Mucosa of stomach (tissue), 1 donor: ENCODE data around the gene SEPTIN2.
A peak's percentile ranks its signal among the peaks of the same experiment; 100 is the strongest.
"Not testable (repeated sequence)": the region's sequence is repeated elsewhere in the genome, so short reads cannot be mapped to it uniquely, and the experiment has no call there.

ENCODE experiments used
- H3K27me3 ChIP-seq: one replicate; pipeline ENCODE4 v1.7.0; 2013; ENCODE audit warnings: mild to moderate bottlenecking, low read length; ENCODE audit not compliant: control insufficient read depth, insufficient read depth
- H3K36me3 ChIP-seq: one replicate; pipeline ENCODE4 v1.7.0; 2013; ENCODE audit warnings: low read length; ENCODE audit not compliant: control insufficient read depth, insufficient read depth
- H3K4me1 ChIP-seq: one replicate; pipeline ENCODE4 v1.7.0; 2013; ENCODE audit warnings: mild to moderate bottlenecking, low read length; ENCODE audit not compliant: control insufficient read depth, insufficient read depth
- H3K4me3 ChIP-seq: one replicate; pipeline ENCODE4 v1.7.0; 2013; ENCODE audit warnings: low read length
- H3K9ac ChIP-seq: one replicate; pipeline ENCODE4 v1.7.0; 2013; ENCODE audit warnings: mild to moderate bottlenecking, low read length, moderate library complexity
- H3K9me3 ChIP-seq: one replicate; pipeline ENCODE4 v1.7.0; 2013; ENCODE audit warnings: mild to moderate bottlenecking, low read length, moderate library complexity; ENCODE audit not compliant: control insufficient read depth
- donor health status: Pancreatic carcinoma.

The SEPTIN2 gene

DNA sequence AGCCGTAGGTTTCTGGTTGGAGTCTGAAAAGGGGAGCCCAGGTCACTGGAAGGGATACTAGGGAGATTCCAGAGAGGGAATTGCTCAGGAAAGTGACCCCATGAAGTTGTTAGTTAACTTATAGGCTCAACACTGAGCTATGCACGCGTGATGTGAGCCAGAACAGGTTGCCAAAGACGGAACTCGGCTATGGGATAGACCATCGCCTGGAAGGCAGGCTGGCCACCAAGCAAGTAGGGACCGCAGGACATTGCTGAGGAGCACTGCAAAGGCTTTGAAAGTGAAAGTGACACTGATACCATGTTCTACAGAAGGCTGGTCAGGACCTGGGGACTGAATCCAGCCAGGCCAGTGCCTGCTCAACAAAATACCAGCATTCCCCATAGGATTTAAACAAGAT, 47.7 kb downstream of the SEPTIN2 start:
- no peaks in the 10 kb centered on the region for H3K27me3 ChIP-seq
- H3K36me3 ChIP-seq, result peaks cover 4% of the 10 kb centered on the region
- H3K4me3 ChIP-seq, result peak overlapping the region; percentile 10
- H3K9ac ChIP-seq, result peak overlapping the region; percentile 40
- peaks cover 63% of the 10 kb centered on the region for H3K4me1 ChIP-seq
- no peaks in the 10 kb centered on the region for H3K9me3 ChIP-seq

DNA sequence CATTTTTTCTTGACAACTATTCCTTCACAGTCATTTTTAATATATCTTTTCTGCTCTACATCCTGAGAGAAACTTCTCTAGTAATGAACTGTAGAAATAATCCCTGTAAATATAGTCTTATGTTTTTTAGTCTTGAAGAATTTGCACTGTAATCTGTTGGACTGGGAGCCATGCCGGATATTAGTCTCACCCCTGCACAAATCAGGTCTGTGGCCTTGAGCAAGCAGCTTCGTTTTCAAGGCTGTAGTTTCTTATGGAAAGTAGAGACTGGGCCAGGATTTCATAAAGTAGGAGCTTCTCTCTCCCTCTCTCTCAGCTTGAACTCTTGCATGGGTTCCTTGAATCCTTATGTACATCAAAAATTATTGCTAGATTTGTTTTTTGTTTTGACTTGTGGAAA, 49.1 kb downstream of the SEPTIN2 start:
- H3K36me3 ChIP-seq, result peaks cover 4% of the 10 kb centered on the region
- no peaks in the 10 kb centered on the region for H3K27me3 ChIP-seq
- no peaks in the 10 kb centered on the region for H3K9me3 ChIP-seq
- H3K9ac ChIP-seq, result no peak overlapping the region
- H3K4me1 ChIP-seq, result peaks cover 54% of the 10 kb centered on the region
- no peak overlapping the region for H3K4me3 ChIP-seq

DNA sequence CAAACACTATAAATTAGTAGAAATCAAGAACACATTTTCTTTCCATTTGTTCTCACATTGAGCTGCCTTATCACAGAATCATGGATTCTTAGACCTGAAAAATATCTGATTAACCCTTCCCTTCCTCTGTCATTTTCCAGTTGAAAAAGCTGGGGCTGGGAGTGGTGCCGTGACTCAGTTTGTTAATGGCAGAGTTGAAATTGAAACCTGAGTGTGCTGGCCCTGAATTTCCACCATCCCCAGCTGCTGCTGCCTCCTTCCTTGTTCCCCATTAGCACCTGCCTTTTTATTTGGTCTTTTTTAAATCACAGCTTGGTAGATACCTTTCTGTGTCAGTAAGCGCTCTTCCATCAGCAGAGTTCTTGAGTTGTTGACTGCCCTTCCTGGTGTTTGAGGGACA, 51.0 kb downstream of the SEPTIN2 start:
- H3K9ac ChIP-seq, result no peak overlapping the region
- no peaks in the 10 kb centered on the region for H3K36me3 ChIP-seq
- H3K9me3 ChIP-seq, result no peaks in the 10 kb centered on the region
- H3K4me3 ChIP-seq, result no peak overlapping the region
- peaks cover 63% of the 10 kb centered on the region for H3K4me1 ChIP-seq
- no peaks in the 10 kb centered on the region for H3K27me3 ChIP-seq

DNA sequence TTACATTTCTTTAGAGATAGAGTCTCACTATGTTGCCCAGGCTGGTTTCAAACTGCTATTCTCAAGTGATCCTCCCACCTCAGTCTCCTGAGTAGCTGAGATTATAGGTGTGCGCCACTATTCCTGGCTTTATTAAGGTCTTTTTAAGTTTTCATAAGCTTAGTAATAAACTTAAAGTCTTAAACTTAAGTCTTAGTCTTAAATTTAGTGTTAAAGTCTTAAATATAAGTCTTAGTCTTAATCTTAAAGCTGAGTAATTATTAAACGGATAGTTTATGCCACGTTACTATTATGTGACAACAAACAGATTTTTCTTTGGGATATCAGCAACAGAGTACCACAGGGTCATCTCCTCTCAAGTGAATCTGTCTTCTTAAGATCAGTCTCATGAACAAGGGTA, 52.9 kb downstream of the SEPTIN2 start:
- no peaks in the 10 kb centered on the region for H3K9me3 ChIP-seq
- H3K4me3 ChIP-seq, result no peak overlapping the region
- no peak overlapping the region for H3K9ac ChIP-seq
- H3K36me3 ChIP-seq, result no peaks in the 10 kb centered on the region
- no peaks in the 10 kb centered on the region for H3K27me3 ChIP-seq
- peaks cover 69% of the 10 kb centered on the region for H3K4me1 ChIP-seq

DNA sequence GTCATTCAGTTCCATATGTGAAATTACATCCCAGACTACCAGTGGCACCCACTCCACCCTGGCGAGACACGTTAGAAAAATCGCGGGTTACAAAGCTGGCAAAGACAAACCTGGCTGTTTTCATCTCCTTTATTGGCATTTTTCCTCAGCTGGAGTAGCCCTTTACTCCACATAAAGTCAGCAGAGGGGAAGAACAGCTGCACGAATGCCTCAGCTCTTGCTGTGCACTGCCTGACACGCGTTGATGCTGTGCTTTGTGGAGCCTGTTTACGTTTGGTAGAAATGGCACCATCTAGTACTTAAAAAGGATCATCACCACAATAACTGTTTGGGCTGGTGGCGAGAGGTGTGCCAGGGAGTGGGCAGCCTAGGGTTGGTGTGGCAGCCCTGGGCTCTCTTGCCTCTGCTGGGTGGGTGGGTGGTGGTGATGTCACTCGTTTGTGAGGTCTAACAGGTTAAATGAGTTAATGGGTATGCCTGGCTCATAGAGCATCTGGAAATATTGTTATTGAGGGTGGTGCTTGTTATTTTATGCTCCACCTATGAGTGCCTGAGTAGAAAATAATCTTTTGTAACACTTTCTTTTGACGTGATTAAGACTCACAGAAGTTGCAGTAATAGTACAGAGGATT, 56.8 kb downstream of the SEPTIN2 start:
- Histone ChIP-seq H3K27me3 (no peaks in the 10 kb centered on the region), H3K9me3 (no peaks in the 10 kb centered on the region), H3K36me3 (no peaks in the 10 kb centered on the region), H3K4me3 (peak overlapping the region; percentile 10), H3K9ac (peak overlapping the region; percentile 52), H3K4me1 (peaks cover 63% of the 10 kb centered on the region)

DNA sequence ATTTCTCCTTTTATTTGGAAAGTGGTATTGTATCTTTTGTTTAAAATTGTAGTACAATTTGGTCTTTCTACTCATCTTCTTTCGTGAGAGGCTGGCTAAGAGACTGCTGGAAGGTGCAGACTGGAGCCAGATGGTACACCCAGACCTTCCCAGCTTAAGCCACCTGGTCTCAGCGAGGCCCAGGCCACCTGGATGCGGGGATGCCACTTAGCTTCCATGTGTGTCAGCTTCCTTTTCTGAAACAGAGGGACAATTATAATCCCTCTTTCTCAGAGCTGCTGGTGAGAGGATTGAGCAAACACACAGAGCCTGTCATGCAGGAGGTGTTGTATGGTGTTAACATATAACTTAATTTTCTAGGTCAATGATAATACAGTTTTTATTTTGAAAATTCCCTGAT, 57.7 kb downstream of the SEPTIN2 start:
- Histone ChIP-seq H3K4me3 (peak overlapping the region; percentile 10), H3K36me3 (no peaks in the 10 kb centered on the region), H3K27me3 (no peaks in the 10 kb centered on the region), H3K9ac (peak overlapping the region; percentile 52), H3K9me3 (no peaks in the 10 kb centered on the region), H3K4me1 (peaks cover 60% of the 10 kb centered on the region)

DNA sequence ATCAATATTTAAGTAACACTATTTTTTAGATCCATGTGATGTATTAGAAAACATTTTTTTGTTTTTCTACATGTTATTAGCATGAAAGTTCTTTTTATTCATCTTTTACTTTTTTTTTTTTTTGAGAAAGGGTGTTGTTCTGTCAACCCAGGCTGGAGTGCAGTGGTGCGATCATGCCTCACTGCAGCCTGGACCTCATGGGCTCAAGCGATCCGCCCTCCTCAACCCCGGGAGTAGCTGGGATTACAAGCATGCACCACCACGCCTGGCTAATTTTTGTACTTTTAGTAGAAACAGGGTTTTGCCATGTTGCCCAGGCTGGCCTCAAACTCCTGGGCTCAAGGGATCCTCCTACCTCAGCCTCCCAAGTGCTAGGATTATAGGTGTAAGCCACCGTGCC, 58.2 kb downstream of the SEPTIN2 start:
- not testable (repeated sequence) for H3K9me3 ChIP-seq, H3K4me3 ChIP-seq, H3K9ac ChIP-seq, H3K36me3 ChIP-seq, H3K27me3 ChIP-seq
- peaks cover 60% of the 10 kb centered on the region for H3K4me1 ChIP-seq

DNA sequence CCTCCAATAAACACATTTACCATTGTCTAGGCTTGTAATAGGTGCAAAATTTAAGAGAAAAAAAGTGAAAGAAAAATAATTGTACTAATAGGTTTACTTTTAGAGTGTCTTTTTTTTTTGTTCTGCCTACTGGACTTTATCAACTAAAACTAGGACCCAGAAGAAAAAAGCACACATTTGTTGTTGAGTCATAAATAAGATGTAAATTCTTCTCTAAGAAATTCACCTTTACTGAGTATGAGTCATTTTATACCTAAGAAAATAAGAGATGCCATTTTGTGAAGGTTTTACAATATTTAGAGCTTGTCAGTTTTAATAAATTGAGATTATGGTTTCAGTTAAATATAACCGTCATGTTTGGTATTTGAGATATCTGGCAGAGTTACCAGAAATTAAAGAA, 59.6 kb downstream of the SEPTIN2 start:
- Histone ChIP-seq H3K4me3 (no peak overlapping the region), H3K27me3 (no peaks in the 10 kb centered on the region), H3K9me3 (no peaks in the 10 kb centered on the region), H3K4me1 (peaks cover 68% of the 10 kb centered on the region), H3K9ac (no peak overlapping the region), H3K36me3 (no peaks in the 10 kb centered on the region)

DNA sequence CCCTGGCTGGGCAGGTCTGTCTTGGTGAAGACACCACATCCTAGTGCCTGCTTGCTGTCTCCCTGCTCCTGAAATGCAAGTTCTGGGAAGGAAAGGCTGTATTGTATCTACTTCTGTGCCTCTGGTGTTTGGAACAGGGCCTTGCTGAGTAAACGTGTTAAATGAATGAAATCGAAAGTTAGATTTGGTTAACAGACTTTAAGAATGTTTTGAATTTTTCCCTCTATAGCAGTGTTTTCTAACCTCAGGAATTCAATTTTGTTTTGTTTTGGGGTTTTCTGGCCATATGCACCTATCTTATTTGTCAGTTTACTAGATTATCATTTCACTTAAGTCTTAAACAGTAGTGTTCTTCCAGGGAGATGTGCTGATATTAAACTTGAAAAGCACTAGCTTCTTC, 61.1 kb downstream of the SEPTIN2 start:
- Histone ChIP-seq H3K27me3 (no peaks in the 10 kb centered on the region), H3K4me1 (peaks cover 57% of the 10 kb centered on the region), H3K9me3 (no peaks in the 10 kb centered on the region), H3K36me3 (no peaks in the 10 kb centered on the region), H3K4me3 (no peak overlapping the region), H3K9ac (no peak overlapping the region)

DNA sequence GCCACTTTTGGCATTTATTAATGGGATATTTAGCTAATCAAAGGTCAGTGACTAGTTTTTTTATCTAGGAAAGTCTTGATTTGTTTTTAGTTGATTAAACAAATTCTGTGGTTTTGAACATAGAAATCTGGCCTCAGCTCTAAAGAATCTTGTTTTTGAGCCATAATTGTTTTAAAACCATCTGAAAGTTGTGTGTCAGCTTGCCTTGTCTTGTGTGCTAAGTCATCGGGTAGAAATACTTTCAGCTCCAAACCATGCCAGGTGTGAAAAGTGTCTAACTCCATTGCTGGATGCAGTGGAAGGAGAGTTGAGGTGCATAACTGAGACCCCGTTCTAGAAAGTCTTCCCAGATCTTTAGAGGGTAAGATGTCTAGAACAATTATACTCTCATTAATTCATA, 63.1 kb downstream of the SEPTIN2 start:
- peaks cover 39% of the 10 kb centered on the region for H3K4me1 ChIP-seq
- H3K27me3 ChIP-seq, result no peaks in the 10 kb centered on the region
- H3K4me3 ChIP-seq, result no peak overlapping the region
- H3K9ac ChIP-seq, result no peak overlapping the region
- peaks cover 5% of the 10 kb centered on the region for H3K36me3 ChIP-seq
- H3K9me3 ChIP-seq, result no peaks in the 10 kb centered on the region

DNA sequence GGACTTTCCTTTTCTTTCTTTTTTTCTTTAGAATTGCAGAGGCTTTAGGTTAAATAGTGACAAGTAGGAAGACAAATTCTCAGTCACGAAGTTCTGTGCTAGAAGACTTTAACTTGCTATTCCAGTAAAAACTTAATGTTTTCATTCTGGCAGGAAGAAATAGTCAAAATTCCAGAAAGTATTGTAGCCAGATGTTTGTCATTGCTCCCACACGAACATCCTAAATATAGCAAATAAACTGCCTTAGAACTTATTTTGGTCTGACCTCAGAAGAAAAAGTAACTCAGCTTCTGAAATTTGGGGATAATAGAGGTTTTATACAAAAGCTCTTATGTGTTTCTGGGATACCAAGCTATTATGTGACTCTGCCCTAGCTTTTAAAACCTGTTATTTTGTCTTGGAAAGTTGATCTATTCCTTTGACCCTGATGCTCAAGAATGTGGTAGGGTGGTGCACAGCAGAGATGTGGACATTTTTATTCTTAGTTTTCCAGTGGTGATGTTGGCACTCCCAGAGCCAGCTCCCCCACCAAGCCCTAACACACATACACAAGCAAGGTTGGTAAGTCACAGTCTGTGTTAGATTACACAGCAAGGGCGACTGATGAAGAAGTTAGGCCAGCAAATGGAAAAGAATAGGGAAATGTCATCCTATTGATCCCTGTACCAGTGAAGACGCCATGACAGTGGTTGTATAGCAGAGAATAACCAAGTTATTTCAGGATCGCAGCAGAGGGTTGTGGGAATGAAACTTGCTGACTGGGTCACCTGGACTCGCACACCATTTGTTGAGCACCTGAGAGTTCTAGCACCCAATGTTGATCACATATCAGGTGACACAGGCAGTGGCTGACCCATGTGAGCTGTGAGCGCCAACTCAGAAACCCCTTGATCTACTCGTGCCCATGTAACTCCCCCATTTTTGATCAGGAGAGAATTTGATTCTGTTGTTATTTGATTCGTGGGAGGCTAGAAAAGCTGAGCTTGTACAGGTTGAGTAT, 64.1 kb downstream of the SEPTIN2 start:
- Histone ChIP-seq H3K4me3 (no peak overlapping the region), H3K27me3 (no peaks in the 10 kb centered on the region), H3K4me1 (peaks cover 39% of the 10 kb centered on the region), H3K36me3 (peaks cover 5% of the 10 kb centered on the region), H3K9me3 (no peaks in the 10 kb centered on the region), H3K9ac (no peak overlapping the region)

DNA sequence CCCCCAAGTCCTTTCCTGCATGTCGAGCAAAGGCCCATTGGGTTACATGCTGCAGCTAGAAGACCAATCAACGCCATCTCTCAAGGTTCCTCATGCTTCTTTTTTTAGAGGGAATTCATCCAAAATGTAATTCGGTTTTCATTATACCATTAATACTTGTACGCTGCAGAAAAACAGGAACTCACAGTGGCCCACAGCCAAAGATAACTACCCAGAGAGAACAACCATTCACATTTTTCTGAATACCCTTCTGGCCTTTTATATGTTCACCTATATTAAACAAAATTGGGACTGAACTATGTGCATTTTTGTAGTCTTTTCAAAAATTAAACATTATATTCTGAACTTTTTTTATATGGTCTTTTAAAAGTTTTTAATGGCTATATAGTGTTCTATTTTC, 66.1 kb downstream of the SEPTIN2 start:
- H3K9me3 ChIP-seq, result no peaks in the 10 kb centered on the region
- no peak overlapping the region for H3K4me3 ChIP-seq
- peaks cover 20% of the 10 kb centered on the region for H3K4me1 ChIP-seq
- no peaks in the 10 kb centered on the region for H3K27me3 ChIP-seq
- H3K9ac ChIP-seq, result no peak overlapping the region
- peaks cover 5% of the 10 kb centered on the region for H3K36me3 ChIP-seq
